GM18519 (cell line): Measurements from ENCODE around the gene ADGRG6.
"Not testable (repeated sequence)": the region's sequence is repeated elsewhere in the genome, so short reads cannot be mapped to it uniquely, and the experiment has no call there.

Experiments
- ATAC-seq: cut with Tn5 transposase; IDR thresholded peaks from one replicate; pipeline ENCODE4 v1.9.1; 2021; ENCODE audit warnings: mild to moderate bottlenecking, moderate library complexity; ENCODE audit not compliant: unreplicated experiment, low FRiP score

ADGRG6 gene

DNA sequence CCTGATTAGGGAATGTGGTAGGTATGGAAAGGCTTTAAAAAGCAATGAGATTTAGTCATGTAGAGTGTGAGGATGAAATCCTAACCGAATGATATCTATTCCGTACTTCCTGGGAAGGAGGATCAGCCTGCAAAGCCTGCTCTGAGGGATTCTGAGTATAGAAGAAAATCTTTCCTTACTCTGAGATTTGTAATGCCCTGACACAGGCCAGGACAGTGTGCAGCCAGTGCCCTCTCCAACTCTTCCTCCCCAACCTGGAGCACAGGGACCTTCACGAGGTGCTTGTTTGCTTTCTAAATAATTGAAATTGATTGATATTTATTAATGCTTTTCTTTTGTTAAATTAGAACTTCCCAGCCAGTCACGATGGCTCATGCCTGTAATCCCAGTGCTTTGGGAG lies 131.6 kb downstream of the ADGRG6 start:
- no peak for ATAC-seq

DNA sequence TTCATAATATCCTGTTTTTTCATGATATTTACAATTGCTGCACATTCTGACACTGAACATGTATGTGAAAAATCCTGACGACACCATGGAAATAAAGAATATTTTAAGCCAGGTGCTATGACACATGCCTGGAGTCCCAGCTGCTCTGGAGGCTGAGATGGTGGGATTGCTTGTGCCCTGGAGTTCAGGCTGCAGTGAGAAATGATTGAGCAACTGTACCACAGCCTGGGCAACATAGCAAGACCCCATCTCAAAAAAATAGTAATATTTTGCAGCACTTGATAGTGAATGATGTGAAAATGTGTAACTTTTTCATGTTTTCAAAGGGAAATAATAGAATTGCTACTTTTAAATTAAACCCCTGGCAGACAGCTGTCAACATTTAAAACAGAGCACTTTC lies 137.1 kb downstream of the ADGRG6 start:
- no peak for ATAC-seq

DNA sequence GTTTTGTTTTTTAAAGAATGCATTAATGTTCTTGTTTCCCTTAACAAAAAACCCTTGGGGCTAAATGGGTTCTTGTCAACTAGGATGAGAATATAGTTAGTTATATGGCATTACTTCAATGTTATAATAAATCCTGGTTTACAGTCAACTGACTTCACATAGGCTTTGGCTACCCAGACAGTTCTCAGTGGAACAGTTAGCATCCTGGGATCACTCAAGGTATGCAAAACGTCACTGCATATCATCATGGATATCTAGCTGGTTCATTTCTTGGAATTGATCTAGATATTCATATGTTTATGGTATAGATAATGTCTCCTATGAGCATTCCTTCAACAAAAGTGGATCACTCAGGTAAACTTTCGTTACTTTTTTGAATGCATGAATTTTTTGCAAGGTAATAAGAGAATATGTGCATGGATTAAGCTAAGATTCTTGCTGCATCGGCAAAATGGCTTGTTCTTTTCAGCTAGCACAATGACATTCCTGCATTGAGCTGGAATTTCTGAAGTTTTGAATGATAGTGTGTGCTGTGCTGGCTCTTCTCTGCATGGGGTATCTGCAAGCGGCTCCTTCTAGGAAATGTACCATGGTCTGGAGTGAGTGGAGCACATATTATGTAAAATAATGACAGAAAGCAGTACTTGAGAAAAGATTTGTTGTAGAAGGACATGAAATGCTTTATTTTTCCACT lies 138.9 kb downstream of the ADGRG6 start:
- no peak for ATAC-seq

DNA sequence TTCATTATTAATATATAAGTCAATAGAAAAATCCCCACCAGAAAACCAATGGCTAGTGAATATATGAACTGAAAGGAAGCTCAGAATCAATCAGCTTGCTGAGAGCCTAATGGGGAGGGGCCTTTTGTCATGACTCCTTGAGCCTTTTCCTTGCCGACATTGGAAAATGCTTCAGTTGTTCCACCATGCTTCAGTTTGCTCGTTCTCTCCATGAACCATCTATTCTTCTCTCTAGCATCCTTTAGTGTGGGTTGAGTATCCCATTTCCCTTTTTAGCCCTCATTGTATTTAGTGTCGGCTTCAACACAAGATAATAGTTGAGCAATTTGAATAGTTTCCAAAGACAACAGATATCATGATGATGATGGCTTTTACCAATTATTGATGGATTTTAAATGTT lies 139.9 kb downstream of the ADGRG6 start:
- ATAC-seq, result no peak

DNA sequence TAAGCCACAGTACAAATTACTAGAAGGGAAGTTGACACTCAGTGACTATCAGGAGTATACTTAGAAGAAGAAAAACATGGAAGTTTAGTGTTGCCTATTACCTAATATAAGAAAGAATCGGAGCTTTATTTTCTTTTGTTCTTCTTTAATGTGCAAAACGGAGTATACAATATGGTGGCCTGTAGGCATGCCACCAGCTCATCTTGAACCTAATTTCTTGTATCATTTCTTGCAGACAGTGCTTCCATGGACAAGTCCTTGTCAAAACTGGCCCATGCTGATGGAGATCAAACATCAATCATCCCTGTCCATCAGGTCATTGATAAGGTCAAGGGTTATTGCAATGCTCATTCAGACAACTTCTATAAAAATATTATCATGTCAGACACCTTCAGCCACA lies 141.3 kb downstream of the ADGRG6 start:
- ATAC-seq, result no peak

DNA sequence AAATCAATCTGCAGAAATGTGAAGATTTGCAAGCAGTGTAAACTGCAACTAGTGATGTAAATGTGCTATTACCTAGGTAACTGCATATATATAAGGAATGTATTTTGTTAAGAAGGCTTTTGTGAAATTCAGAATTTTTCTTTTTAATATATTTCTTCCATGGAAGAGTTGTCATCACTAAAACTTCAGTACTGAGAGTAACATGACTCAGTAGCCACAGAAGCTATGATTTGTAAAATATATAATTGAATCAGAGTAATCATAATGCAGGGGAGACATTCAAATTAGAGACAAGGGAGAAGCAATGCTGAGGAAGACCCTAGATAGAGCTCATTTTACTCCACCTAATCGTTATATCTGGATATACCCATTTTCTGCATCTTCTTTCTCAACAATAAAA lies 141.7 kb downstream of the ADGRG6 start:
- no peak for ATAC-seq

DNA sequence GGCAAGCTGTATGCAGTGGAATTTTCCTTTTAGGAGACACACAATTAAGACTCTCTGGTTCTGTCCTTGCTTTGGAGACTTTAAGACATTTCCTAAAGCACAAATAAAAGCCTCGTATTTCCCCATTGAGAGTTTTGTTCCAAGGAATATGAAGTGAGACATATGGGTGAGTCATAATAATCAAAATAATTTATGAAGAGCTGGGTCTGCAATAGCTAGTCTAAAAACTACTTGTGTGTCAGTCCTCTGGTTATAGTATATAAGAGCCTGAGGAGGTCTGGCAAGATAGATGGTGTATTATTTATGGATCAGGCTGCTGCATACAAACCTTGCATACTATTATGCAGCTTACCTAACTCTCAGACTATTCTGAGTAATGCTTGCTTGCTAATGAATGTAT lies 142.6 kb downstream of the ADGRG6 start:
- no peak for ATAC-seq

DNA sequence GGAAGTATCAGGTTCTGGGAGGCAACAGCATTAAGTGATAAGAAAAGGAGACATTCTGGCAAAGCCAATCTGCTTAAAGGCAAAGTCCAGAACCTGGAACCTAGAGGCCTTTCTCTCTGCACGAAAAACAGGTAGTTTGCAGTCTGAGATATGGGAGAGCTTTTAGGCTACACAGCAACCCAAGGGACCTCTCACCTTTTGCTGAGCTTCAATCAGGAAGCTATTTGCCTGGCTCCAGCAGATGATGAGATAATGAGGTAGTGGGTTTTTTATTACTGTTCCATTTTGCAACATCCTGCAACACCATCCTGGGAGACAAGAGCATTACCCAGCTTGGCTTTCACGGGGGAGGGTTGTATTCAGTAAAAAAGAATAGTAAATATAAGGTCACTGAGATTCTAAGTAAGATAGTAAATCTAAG lies 143.1 kb downstream of the ADGRG6 start:
- ATAC-seq, result no peak

DNA sequence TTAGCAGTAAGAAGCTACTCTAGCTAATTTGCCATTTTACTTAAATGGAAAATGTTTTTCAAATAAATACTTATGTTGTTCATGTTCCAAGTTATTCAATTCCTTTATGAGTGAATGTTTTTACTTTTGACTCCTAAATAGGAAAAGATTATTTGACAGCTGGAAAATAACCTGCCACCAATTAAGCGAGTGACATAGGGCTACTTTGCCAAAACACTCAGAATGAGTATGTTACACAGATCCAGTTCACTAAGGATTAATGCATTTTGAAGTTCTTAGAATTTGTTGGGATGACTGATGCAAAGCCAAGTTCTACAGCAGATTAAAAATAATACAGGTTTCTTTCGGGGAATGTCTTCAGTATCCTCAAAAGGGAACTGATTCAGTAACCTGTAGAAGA lies 144.4 kb downstream of the ADGRG6 start:
- ATAC-seq, result no peak

DNA sequence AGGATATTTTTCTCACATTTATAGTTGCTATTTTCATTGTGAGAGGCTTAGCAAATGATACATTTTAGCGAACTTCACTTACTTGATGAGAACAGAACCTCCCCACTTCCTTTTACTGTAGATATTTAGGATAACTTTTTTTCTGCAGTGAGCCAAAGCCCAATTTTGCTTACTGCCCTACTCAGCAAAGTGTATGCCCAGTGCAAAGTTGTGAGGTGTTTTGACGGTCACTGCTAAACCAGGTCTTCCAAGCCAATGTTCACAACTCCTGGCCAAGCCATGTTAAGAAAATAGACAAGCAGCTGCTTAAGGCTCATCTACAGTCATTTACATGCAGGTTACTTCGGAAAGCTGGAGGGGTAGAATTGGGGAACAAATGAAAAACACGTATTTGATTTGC lies 144.8 kb downstream of the ADGRG6 start:
- no peak for ATAC-seq

DNA sequence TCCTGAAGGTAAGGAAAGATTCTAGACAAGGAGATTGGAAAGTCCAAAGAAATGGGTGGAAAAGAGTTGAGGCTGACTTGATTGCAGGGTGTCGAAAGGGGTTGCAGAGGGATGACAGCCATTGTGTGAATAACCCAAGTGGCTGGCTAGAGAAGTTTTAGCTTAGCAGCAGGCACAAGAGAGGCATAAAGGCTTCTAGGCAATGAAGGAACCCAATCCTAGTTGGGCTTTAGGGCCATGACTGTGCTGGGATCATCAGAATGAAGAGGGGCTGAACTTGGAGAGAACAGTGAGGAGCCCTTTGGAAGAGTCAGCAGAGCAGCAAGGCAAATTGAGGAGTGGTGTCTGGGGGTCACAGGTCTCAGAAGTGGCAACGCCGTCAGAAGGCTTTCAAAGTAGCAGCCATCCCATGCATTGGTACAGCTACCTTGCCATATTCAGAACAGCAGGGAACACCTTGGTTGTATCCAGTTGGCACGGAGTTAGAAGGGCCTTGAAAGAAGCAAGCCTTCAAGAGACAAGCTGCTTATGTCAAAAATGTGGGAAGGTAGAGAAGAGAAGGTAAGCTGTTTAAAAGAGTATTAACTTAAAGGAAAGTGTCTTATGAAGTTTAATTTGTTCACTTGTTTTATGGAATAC lies 146.4 kb downstream of the ADGRG6 start:
- no peak for ATAC-seq

DNA sequence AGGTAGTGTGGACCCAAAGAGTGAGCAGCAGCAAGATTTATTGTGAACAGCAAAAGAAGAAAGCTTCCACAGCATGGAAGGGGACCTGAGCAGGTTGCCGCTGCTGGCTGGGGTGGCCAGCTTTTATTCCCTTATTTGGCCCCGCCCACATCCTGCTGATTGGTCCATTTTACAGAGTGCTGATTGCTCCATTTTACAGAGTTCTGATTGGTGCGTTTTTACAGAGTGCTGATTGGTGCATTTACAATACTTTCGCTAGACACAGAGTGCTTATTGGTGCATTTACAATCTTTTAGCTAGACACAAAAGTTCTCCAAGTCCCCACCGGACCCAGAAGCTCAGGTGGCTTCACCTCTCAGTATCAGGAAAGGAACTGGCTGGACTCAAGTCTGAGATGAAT lies 149.0 kb downstream of the ADGRG6 start:
- ATAC-seq, result not testable (repeated sequence)

DNA sequence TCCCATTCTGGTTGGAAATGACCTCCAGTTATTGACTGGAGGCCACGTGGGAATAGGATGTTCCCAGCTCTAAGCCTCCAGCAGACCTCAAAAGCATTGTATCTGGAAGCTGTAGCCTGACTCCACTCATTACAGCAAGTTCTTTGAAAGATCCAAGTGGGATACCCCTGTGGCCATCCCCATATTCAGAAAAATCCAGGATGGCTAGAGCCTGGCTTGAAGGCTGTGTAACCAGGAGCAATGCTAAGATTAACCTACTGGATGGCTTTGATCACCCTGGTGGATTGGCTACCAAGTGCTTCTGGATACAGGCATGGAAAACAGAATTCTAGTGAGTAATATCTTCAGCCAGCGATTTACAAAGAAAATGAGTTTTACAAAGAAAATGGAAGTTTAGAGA lies 151.2 kb downstream of the ADGRG6 start:
- ATAC-seq, result no peak

DNA sequence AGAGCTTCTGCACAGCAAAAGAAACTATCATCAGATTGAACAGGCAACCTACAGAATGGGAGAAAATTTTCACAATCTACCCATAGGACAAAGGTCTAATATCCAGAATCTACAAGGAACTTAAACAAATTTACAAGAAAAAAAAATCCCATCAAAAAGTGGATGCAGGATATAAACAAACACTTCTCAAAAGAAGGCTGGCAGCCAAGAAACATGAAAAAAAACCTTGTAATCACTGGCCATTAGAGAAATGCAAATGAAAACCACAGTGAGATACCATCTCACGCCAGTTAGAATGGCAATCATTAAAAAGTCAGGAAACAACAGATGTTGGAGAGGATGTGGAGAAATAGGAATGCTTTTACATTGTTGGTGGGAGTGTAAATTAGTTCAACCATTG lies 152.4 kb downstream of the ADGRG6 start:
- ATAC-seq, result not testable (repeated sequence)

DNA sequence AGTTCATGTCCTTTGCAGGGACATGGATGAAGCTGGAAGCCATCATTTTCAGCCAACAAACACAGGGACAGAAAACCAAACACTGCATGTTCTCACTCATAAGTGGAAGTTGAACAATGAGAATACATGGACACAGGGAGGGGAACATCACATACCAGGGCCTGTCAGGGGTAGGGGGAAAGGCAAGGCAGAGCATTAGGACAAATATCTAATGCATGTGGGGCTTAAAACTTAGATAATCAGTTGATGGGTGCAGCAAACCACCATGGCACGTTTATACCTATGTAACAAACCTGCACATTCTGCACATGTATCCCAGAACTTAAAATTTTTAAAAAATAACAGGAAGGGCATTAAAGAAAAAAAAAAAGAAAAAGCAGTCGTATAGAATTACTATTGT lies 153.0 kb downstream of the ADGRG6 start:
- ATAC-seq, result not testable (repeated sequence)

DNA sequence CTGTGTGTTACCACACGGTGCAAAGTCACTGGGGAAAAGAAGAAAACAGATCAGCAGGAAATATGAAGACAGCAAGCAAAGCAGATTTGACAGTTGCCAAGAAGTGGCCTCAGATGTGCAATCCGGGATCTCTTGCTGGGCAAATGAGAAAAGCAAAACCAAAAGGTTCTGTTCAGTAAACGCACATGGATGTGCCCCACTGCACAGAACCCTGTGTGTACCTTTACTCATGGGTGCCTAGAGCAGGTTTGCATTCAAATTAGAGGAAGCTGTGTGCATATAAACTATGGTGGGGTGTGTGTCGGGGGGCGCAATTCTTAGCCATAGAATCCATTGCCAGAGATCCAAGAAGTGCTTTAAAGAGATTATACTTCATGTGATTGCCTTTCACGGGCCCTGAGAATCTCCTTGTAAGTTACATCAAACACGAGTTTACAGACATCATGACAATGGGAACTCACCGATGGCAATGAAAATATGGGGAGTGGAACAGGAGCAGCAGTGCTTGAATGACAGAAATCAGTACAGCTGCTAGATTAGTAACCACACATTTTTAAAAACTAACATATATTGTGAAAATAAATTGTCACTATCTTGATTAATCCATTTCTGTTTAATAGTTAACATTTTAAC lies 154.3 kb downstream of the ADGRG6 start:
- ATAC-seq, result no peak

DNA sequence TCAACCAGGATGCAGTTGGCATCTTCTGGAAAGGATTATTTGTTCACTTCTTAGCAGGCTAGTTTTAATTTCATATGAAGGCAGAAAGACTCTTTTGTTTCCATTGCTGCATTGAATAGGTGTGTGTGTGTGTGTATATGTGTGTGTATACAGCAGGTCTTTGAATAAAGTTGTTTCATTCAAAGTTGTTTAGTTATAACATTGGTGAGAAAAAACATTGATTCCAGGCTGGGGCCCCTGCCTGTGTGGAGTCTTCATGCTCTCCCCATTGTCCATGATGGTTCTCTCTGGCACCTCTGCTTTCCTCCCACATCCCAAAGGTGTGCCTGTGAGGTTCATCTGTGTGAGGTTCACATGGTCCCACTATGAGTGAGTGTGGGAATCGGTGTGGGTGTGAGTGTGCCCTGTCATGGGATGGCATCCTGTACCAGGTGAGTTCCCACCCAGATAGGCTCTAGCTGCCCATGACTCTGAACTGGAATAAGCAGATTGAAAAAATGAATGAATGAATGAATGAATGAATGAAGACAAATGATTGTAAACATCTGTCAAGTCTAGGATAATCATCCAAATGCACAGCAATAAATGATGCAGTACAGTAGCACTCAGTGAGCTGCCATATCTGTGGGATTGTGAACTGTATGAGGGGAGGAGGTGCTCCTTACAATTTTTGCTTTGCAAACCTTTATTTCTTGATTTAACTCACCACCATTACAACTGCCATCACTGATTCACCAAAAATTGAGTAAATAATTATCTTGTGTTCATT lies 156.0 kb downstream of the ADGRG6 start:
- no peak for ATAC-seq

DNA sequence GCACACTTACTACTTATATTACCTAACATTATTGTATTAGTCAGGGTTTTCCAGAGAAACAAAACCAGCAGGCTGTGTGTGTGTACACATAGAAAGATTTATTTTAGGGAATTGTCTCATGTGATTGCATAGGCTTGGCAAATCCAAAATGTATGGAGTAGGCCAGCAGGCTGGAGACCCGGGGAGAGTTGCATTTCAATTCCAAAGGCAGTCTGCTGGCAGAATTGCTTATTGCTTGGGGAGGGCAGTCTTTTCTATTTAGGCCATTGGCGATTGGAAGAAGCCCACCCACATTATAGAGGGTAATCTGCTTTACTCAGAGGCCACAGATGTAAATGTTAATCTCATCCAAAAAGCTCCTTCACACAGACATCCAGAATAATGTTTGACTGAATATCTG lies 157.0 kb downstream of the ADGRG6 start:
- ATAC-seq, result no peak

DNA sequence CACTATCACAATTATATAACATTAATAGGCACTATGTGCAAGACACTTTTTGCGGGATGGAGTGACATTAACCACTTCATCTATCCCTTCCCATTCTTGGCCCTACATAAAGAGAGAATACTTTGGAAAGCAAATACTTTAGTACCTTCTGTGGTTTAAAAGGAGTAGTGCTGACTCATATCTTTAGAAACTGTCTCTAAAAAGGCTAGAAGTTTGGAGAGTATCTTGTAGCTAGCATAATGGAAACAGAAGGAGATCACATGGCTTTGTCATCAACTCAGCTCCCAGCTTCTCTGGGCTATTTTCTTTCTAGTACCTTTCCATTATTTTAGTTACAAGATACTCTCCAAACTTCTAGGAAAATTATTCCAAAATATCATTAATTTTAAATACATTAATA lies 157.5 kb downstream of the ADGRG6 start:
- no peak for ATAC-seq

DNA sequence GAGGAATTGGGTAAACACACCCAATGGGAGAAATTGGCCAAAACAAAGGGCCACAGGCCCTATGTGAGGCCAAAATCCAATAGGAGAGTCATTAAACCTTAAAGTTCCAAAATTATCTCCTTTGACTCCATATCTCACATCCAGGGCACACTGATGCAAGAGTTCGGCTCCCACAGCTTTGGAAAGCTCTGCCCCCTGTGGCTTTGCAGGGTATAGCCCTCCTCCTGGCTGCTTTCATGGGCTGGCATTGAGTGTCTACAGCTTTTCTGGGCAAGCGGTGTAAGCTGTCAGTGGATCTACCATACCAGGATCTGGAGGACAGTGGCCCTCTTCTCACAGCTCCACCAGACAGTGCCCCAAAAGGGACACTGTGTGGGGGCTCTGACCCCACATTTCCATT lies 160.5 kb downstream of the ADGRG6 start:
- ATAC-seq, result no peak

DNA sequence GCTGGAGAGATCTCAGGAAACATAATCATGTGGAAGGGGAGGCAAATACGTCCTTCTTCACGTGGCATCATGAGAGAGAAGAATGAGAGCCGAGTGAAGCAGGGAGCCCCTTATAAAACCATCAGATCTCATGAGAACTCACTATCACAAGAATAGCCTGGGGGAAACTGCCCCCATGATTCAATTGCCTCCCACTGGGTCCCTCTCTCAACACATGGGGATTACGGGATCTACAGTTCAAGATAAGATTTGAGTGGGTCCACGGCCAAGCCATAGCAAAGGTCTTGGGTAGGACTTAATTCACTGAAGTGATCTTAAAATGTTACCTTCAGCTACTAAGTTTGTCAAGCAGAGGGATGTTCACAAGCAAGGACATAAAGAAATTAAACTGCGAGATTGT lies 162.2 kb downstream of the ADGRG6 start:
- ATAC-seq, result no peak
